Liver (tissue), 9 donors: ENCODE data around the gene PTK7. TPM values are rescaled to one million over a fixed set of nuclear protein-coding genes. Genes with fewer than 3 reads are reported as not detected.

Experiments used
- DNase-seq: peaks from one replicate; pipeline ENCODE4 v3.0.0-alpha.2; 2017; ENCODE audit warnings: low spot score
- H3K27ac ChIP-seq, 2 donors: one replicate each; pipeline ENCODE4 v1.7.0; 2013; ENCODE audit warnings: inconsistent platforms in 2 of 2, low read length in 2 of 2, control low read depth in 1 of 2, low read depth in 1 of 2, mild to moderate bottlenecking in 1 of 2
- H3K27me3 ChIP-seq, 4 donors: one replicate each; pipeline versions ENCODE4 v1.6.1 to v1.7.0; 2013; ENCODE audit warnings: low read length in 3 of 4, inconsistent platforms in 1 of 4, mild to moderate bottlenecking in 1 of 4, moderate library complexity in 1 of 4; ENCODE audit not compliant: control insufficient read depth in 4 of 4, insufficient read depth in 4 of 4
- H3K36me3 ChIP-seq, 4 donors: one replicate each; pipeline versions ENCODE4 v1.6.1 to v1.7.0; 2013; ENCODE audit warnings: low read length in 3 of 4, mild to moderate bottlenecking in 3 of 4, low read depth in 1 of 4, moderate library complexity in 1 of 4; ENCODE audit not compliant: control insufficient read depth in 4 of 4, insufficient read depth in 3 of 4
- H3K4me1 ChIP-seq, 4 donors: one replicate each; pipeline versions ENCODE4 v1.6.1 to v1.7.0; 2013; ENCODE audit warnings: low read length in 3 of 4, mild to moderate bottlenecking in 3 of 4, moderate library complexity in 1 of 4; ENCODE audit not compliant: control insufficient read depth in 4 of 4, insufficient read depth in 4 of 4
- H3K4me3 ChIP-seq, 3 donors: one replicate each; pipeline versions ENCODE4 v1.6.1 to v1.7.0; 2013; ENCODE audit warnings: low read length in 3 of 3, control low read depth in 1 of 3, low read depth in 1 of 3, mild to moderate bottlenecking in 1 of 3
- H3K9ac ChIP-seq, 2 donors: one replicate each; pipeline ENCODE4 v1.7.0; 2013; ENCODE audit warnings: low read length in 2 of 2, mild to moderate bottlenecking in 2 of 2, moderate library complexity in 2 of 2, control low read depth in 1 of 2, low read depth in 1 of 2
- H3K9me3 ChIP-seq, 4 donors: one replicate each; pipeline versions ENCODE4 v1.6.1 to v1.7.0; 2013; ENCODE audit warnings: low read length in 3 of 4; ENCODE audit not compliant: control insufficient read depth in 4 of 4
- CTCF ChIP-seq: fragments of 150-350 bp; IDR thresholded peaks from 2 replicates; pipeline ENCODE4 v1.5.1; 2017; ENCODE audit warnings: improper control_type of control experiment, low read depth, low read length; ENCODE audit not compliant: missing input control
- EGR1 ChIP-seq, 2 donors: IDR thresholded peaks; 2 replicates each; pipeline ENCODE4 v1.6.1; 2016 to 2018; ENCODE audit warnings: antibody characterized with exemption in 2 of 2, low read depth in 2 of 2
- FOXA1 ChIP-seq: IDR thresholded peaks from 2 replicates; pipeline ENCODE4 v1.6.1; 2016; ENCODE audit warnings: antibody characterized with exemption
- FOXA2 ChIP-seq: IDR thresholded peaks from 2 replicates; pipeline ENCODE4 v1.6.1; 2016; ENCODE audit warnings: antibody characterized with exemption
- HNF4A ChIP-seq, 2 donors: conservative IDR thresholded peaks; 2 replicates each; pipeline ENCODE4 v1.6.1; 2016; ENCODE audit warnings: antibody characterized with exemption in 2 of 2, mild to moderate bottlenecking in 2 of 2
- HNF4G ChIP-seq: IDR thresholded peaks from 2 replicates; pipeline ENCODE4 v1.6.1; 2016; ENCODE audit warnings: antibody characterized with exemption
- JUND ChIP-seq, 2 donors: IDR thresholded peaks; 2 replicates each; pipeline ENCODE4 v1.6.1; 2016; ENCODE audit warnings: antibody characterized with exemption in 2 of 2
- NR2F2 ChIP-seq: IDR thresholded peaks from 2 replicates; pipeline ENCODE4 v1.6.1; 2016; ENCODE audit warnings: antibody characterized with exemption
- RAD21 ChIP-seq, 2 donors: IDR thresholded peaks; 2 replicates each; pipeline ENCODE4 v1.6.1; 2016; ENCODE audit warnings: antibody characterized with exemption in 2 of 2, mild to moderate bottlenecking in 2 of 2
- REST ChIP-seq: IDR thresholded peaks from 2 replicates; pipeline ENCODE4 v1.6.1; 2016; ENCODE audit warnings: antibody characterized with exemption, mild to moderate bottlenecking
- RXRA ChIP-seq, 2 donors: IDR thresholded peaks; 2 replicates each; pipeline ENCODE4 v1.6.1; 2017 to 2018; ENCODE audit warnings: antibody characterized with exemption in 2 of 2, mild to moderate bottlenecking in 1 of 2
- TAF1 ChIP-seq: conservative IDR thresholded peaks from 2 replicates; pipeline ENCODE4 v1.6.1; 2016; ENCODE audit warnings: antibody characterized with exemption, mild to moderate bottlenecking
- WGBS: extraction: QIAGEN DNeasy Blood & Tissue Kit; methylation state at CpG from one replicate; pipeline ENCODE4 v1.1.7; 2013; 5-methylcytosine and 5-hydroxymethylcytosine counted together
- polyA plus RNA-seq, 2 donors: library from polyadenylated mRNA; stranded (reverse) in 1 of 2; unstranded in 1 of 2; fragments of 200-250 nt in 1 of 2; fragments of >200 nt in 1 of 2; fragmentation: Nextera tagmentation in 1 of 2; extraction: Ambion mirVana in 1 of 2; gene quantifications; one replicate each; pipeline versions ENCODE4 v1.2.1 to v1.2.3, GENCODE V29; 2013 to 2015
- total RNA-seq, 2 donors: library from RNA; depleted of rRNA; stranded (reverse); fragments of >200 nt; gene quantifications; one replicate each; pipeline ENCODE4 v1.2.3, GENCODE V29; 2014
- TF ChIP-seq, protein P1 (sequence below): IDR thresholded peaks from 2 replicates; pipeline ENCODE4 v1.6.1; 2016; ENCODE audit warnings: antibody characterized with exemption
- TF ChIP-seq, protein P2 (sequence below): IDR thresholded peaks from 2 replicates; pipeline ENCODE4 v1.6.1; 2016; ENCODE audit warnings: antibody characterized with exemption
- TF ChIP-seq, protein P3 (sequence below): IDR thresholded peaks from 2 replicates; pipeline ENCODE4 v1.6.1; 2016; ENCODE audit warnings: antibody characterized with exemption
- donor health status: healthy.
- donor health status: healthy.
- donor health status: healthy.
- donor health status: healthy.
- donor health status: healthy.

The PTK7 gene
- total and polyA plus RNA-seq, 4 donors = 0.67 to 10.5 (median 1.3) TPM

- TF ChIP-seq JUND (IDR thresholded peaks at IDR 0.05) = no peak
- TF ChIP-seq, protein P1, sequence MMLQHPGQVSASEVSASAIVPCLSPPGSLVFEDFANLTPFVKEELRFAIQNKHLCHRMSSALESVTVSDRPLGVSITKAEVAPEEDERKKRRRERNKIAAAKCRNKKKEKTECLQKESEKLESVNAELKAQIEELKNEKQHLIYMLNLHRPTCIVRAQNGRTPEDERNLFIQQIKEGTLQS = no peak
- TF ChIP-seq TAF1 = no peak
- TF ChIP-seq EGR1 (IDR thresholded peaks at IDR 0.05; ENCODE audit: low read depth in 2 of 2) = no peak
- TF ChIP-seq NR2F2 = no peak
- TF ChIP-seq RXRA (IDR thresholded peaks at IDR 0.05) = no peak
- TF ChIP-seq FOXA2 = no peak
- no peak for TF ChIP-seq HNF4G
- no peak for TF ChIP-seq FOXA1
- no peak for TF ChIP-seq HNF4A (conservative IDR thresholded peaks at IDR 0.05)
- TF ChIP-seq, protein P2, sequence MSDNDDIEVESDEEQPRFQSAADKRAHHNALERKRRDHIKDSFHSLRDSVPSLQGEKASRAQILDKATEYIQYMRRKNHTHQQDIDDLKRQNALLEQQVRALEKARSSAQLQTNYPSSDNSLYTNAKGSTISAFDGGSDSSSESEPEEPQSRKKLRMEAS = no peak
- no peak for TF ChIP-seq RAD21 (IDR thresholded peaks at IDR 0.05)
- no peak for TF ChIP-seq REST
- WGBS = 81% methylated on average over 6 of the region's 6 CpGs
- H3K4me3 ChIP-seq = no peak overlapping the region
- H3K9me3 ChIP-seq = no peaks in the 10 kb centered on the region
- H3K4me1 ChIP-seq = peaks cover 0 to 6% (median 0%) of the 10 kb centered on the region in 4 donors
- no peak overlapping the region for H3K9ac ChIP-seq
- H3K27ac ChIP-seq = no peak overlapping the region
- H3K27me3 ChIP-seq = no peaks in the 10 kb centered on the region
- no peak for DNase-seq
- no peaks in the 10 kb centered on the region for H3K36me3 ChIP-seq
Measured at GRCh38 chr6:43124481-43124880, 48.4 kb downstream of the PTK7 start.

DNA sequence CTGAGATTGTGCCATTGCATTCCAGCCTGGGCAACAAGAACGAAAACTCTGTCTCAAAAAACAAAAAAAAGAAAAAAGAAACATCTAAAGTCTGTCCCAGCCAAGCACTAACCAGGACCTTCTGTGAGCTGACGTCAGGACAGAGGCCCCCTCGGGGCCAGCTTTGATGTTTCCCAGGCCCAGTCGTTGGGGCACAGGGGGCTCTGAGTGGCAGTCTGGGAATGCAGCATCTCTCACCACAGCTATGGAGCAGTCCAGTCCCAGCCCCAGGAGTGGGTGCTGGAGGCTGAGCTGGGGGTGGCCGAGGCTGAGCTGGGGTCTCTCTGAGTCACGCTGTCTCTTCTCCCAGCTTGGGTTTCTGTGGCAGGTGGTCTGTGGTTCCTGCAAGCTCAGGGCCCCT, 49.0 kb downstream of the PTK7 start:
- WGBS = 88% methylated on average over 6 of the region's 6 CpGs
- no peaks in the 10 kb centered on the region for H3K27me3 ChIP-seq
- no peaks in the 10 kb centered on the region for H3K9me3 ChIP-seq
- H3K27ac ChIP-seq = no peak overlapping the region
- DNase-seq = no peak
- H3K4me1 ChIP-seq = peaks cover 0 to 6% (median 0%) of the 10 kb centered on the region in 4 donors
- no peaks in the 10 kb centered on the region for H3K36me3 ChIP-seq
- H3K4me3 ChIP-seq = no peak overlapping the region
- TF ChIP-seq RAD21 (IDR thresholded peaks at IDR 0.05) (no peak), TAF1 (no peak), CTCF (no peak), JUND (IDR thresholded peaks at IDR 0.05) (no peak)
- TF ChIP-seq, protein P3, sequence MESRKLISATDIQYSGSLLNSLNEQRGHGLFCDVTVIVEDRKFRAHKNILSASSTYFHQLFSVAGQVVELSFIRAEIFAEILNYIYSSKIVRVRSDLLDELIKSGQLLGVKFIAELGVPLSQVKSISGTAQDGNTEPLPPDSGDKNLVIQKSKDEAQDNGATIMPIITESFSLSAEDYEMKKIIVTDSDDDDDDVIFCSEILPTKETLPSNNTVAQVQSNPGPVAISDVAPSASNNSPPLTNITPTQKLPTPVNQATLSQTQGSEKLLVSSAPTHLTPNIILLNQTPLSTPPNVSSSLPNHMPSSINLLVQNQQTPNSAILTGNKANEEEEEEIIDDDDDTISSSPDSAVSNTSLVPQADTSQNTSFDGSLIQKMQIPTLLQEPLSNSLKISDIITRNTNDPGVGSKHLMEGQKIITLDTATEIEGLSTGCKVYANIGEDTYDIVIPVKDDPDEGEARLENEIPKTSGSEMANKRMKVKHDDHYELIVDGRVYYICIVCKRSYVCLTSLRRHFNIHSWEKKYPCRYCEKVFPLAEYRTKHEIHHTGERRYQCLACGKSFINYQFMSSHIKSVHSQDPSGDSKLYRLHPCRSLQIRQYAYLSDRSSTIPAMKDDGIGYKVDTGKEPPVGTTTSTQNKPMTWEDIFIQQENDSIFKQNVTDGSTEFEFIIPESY = no peak
- no peak overlapping the region for H3K9ac ChIP-seq
